T47D (cell line): ENCODE results near the gene RBP2.

ENCODE experiments used
- DNase-seq, 2 experiments: peaks; one replicate each; pipeline versions ENCODE4 v3.0.0 to v3.0.0-alpha.2; 2011 to 2012; ENCODE audit warnings: low read depth in 1 of 2, low spot score in 1 of 2
- JUND ChIP-seq: IDR thresholded peaks from 2 replicates; pipeline ENCODE4 v1.6.1; 2012; ENCODE audit warnings: low read depth
- in situ Hi-C: cut with HindIII; loops from 2 replicates; pipeline ENCODE4 v1.10.0; 2016; ENCODE audit warnings: low sequenced_read_pairs, low pct_unique_long_range_greater_than_20kb

RBP2 gene

DNA sequence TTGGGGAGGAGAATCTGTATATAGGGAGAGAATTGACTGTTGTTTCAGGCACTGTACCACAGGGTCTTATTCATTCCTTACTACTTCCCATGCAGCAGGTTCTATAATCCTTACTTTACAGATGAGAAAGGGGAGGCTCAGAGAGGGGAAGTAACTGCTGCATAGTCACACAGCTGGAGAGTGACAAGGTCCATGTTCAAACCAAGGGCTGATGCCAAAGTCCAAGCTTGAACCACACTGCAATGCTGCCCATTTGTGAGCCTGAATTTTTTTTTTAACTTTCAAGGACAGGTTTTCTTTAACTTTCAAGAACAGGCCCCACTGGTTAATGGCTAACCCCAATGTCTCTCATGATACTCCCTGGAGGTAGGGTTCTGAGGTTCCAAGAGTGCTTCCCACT lies 26.2 kb downstream of the RBP2 start:
- no peak for DNase-seq
- no peak for TF ChIP-seq JUND
- in situ Hi-C loops, result no loop called here

DNA sequence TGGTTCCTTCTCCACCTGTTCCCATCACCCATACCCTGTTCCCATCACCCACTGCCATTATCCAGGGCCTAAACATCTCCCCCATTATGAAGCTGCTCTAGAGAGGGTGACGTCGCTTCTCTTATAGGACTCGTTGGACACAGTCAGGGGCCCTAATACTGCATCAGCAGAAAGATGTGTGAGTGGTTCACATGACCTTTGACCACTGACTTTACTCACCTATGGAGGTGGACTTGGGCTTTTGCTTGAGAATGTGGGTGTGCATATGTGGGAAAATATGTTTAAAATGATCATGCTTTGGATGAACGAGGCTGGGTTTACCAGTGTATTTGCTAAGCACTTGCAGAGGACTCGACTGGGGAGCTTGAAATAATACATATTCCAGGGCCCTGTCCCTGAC lies 26.8 kb downstream of the RBP2 start:
- no peak for DNase-seq
- no peak for TF ChIP-seq JUND
- in situ Hi-C loops, result no loop called here

DNA sequence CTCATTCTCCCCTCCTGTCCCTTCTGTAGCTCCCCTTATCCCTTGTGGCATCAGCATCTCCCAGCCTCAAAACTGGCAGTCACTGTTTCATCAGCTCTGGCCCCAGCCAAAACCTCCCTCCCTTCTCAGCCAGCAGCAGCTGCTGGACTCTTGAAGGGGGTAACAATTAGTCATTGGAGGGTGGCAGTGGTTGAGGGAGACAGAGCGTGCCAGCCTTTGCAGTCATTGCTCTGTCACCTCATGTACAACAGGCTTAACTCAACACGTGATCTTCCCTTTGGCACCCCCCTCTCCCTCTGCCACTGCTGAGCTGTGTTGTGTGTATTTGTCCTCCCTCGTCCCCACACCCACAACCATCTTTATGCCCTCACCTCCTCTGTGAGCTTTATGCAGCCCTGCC lies 28.2 kb downstream of the RBP2 start:
- DNase-seq, result no peak
- in situ Hi-C loops, result no loop called here
- no peak for TF ChIP-seq JUND

DNA sequence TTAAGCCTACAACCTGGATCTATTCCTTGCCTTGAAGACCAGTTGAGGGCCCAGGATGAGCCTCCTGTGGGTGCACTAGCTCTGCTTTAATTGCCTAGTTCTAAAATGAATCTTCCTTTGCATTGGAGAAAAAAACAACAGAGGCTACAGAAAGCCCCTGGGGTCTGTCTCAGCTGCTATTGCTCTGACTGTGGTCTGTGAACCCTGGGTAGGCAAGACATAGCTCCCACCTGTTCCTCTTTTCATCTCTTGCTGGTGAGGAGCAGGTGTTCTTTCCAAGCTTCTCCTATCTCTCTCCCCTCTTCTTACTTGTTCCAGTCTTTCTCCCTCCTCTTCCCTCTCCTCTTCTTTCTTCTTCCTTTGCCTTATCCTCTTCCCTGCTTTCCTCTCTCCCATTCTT lies 28.8 kb downstream of the RBP2 start:
- in situ Hi-C loops, result no loop called here
- no peak for TF ChIP-seq JUND
- no peak for DNase-seq

DNA sequence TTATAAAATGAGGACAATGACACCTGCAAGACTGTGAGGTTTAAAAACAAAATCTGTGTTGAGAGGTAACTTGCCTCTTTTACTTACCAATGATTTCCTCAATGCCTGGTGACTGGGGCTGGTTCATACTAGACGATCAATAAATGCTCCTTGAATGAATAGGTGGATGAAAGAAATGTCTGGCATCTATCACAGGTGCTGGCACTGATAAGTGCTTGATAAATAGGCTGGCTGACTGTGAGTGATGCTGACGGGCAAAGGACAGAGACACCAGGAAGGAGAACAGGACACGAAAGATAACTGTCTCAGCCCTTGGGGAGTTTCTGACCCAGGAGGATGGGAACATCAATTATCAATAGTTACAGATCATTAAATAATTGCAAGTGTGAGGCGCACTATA lies 31.9 kb downstream of the RBP2 start:
- TF ChIP-seq JUND, result no peak
- in situ Hi-C loops, result no loop called here
- no peak for DNase-seq

DNA sequence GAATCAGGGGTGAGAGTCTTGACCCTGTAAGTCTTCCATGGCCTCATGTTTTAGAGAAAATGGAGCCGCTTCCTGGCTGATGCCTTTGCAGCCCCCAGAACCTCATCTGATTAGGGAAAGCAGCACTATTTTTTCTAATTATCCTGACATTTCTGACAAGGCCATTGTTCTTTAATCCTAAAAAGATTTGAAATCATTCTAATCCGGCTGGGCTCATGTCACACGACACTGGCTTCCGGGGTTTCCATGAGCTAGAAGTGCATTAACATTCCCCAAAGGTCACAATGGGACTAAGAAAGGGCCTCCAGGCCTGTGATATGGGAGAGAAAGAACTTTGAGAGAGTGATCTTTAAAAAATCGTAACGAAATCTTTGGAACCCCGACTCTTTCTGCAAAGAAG lies 33.1 kb downstream of the RBP2 start:
- no peak for TF ChIP-seq JUND
- in situ Hi-C loops, result no loop called here
- no peak for DNase-seq

DNA sequence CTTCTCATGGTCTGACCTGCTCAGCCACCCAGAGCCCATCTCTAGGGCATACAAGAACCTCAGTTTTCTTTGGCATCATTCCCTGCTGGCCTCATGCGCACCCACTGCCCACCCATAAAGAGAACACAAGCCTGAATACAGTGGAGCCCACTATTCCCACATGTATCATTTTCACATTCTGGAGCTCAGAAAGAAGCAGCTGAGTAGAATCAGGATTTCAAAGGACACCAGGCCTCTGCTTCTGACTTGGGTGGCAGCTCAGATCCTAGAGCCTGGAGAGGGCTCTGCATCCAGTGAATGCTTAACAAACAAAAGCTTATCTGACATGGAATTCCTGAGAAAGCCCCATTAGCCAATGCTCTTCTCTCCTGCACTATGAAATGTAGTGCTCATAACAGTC lies 34.7 kb downstream of the RBP2 start:
- in situ Hi-C loops, result no loop called here
- TF ChIP-seq JUND, result no peak
- DNase-seq, result no peak

DNA sequence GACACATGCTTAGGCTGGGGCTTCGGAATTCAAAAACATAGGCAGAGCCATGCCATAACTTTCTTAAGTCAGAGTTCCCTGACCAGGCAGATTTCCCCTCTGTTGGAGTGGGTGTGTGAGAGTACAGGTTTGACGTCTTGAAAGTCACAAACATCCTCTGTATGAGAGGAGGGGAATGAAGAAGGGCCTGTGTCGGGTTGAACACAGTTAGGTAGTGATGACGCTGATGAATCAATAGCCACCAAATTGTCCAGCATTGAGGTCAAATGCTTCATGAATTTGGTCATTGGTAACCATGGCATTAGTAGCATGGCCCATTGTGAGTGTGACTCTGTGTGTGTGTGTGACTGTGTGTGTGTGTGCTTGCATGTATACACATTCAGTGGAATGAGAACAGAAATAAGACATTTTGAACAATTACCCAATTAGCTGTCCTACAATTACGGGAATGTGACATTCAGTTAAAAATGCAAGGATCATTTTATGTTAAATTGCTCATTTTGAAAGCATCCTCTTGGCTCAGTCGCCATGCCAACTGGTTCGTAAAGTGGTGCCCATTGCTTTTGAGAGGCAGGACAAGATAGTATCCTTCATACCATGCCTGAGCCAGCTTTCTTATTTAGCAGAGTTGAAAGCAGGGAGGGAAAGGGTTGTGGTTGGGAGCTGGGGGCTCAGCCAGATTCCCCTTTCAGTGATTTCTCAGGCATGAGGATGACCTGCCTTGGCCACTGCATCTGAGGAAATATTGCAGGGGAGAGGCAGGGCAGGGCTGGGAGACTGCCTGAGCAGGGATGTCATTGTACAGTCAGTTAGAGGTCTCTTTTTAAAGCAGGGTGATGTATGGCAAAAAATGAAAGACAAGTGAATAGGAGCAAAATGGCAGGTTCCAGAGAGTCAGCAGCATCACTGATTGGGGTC lies 35.4 kb downstream of the RBP2 start:
- DNase-seq, result no peak
- TF ChIP-seq JUND, result no peak
- in situ Hi-C loops, result no loop called here

DNA sequence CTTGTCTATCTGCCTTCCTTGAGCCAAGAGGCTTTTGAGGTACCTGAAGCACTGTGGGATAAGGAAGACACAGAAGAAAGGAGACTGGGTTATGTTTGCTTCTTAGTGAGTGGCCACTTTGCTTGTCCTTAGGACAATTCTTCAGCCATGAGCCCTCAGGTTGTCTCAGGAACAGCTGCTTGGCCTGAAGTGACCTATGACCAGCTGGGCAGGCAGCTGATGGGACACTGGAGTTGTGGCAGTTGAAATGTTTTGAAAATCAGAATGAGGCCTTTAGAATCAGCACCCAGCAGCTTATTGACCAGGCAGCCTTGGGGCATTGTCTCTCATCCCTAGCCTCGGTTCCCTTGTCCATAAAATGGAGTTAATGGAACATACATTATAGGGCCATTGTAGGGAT lies 37.0 kb downstream of the RBP2 start:
- DNase-seq, result no peak
- in situ Hi-C loops, result no loop called here
- TF ChIP-seq JUND, result no peak

DNA sequence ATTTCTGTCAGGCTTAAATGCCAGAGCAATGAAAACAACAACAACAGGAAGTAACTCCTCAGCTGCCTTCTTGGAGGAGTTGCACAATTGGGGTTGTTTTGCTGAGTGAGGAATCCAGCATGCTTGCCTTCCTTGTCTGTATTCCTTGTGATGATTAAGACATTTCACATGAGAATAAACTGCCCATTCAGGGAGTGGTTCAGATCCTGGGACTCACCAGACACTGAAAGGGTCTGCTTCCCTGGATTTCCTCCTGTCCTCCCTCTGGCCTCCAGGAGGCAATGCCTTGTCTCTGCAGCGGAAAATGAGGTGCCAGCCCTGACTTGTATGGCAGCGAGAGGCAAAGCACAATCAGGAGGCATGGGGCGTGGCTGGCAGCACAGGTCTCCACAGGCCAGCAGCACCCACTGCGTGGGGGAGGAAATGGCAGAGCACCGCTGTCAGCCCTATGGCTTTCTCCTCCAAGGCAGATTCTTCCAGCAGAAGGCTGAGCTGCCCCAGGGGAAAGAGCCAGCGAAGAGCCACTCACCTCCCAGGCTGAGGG lies 41.5 kb downstream of the RBP2 start:
- no peak for DNase-seq
- in situ Hi-C loops, result no loop called here
- TF ChIP-seq JUND, result no peak

DNA sequence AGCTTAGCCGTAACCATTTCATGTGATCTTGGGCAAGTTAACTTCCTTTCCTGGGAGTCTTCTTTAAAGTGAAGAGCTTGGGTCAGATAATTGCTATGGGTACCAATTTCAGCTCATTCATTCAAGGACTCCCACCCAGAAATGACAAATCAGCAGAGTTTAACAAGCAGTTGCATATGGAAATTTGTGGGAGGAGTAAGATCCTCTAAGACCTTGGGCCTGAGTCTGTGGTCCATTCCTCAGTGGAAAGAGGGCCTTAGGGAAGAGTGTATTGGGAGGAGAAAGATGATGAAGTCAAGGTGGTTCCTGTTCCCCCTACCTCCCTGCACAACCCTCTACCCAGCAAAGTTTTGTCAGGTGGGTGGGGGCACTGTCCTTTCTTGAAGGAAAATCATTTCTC lies 42.1 kb downstream of the RBP2 start:
- in situ Hi-C loops, result no loop called here
- no peak for DNase-seq
- no peak for TF ChIP-seq JUND

DNA sequence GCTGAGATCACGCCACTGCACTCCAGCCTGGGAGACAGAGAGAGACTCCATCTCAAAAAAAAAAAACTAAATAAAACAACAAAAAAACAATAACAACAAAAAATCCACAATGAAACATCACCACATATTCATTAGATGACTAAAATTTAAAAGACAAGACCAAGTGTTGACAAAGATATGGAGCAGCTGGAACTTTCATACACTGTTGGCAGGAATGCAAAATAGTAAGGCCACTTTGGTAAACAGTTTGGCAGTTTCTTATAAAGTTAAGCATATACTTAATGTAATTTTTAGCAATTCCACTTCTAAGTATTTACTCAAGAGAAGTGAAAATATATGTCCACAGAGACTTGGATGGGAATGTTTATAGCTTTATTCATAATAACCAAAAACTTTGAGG lies 43.2 kb downstream of the RBP2 start:
- TF ChIP-seq JUND, result no peak
- no peak for DNase-seq
- in situ Hi-C loops, result no loop called here

DNA sequence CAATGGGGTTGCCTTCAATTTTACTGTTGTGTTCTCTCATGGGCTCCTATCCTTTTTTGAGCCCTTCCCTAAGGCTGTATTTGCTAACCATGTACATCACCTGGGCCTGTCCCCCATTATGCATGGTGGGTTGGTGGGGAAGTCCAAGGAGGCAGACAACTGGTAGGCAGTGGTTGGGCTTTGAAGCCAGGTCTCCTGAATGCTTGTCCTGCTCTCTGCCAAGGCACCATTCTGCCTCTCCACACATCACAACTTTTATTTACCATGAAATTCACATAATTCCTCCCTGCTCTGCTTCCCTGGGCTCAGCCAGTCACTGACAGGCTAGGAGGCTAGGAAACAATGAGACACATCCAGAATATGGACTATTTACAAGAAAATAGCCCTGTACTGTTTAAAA lies 45.8 kb downstream of the RBP2 start:
- in situ Hi-C loops, result no loop called here
- no peak for DNase-seq
- TF ChIP-seq JUND, result no peak
